HEK293 (cell line): ENCODE data around the gene PPIL6.

ENCODE experiments used
- CTCF ChIA-PET: fragments of 350-600 bp; formaldehyde crosslinking; extraction: SDS; loops from one replicate; lab custom pipeline; 2021; ENCODE audit warnings: antibody characterized with exemption; lab: Yijun Ruan, JAX
- POLR2A ChIA-PET: fragments of 300-600 bp; formaldehyde crosslinking; extraction: SDS; loops from one replicate; lab custom pipeline; 2020; ENCODE audit warnings: antibody characterized with exemption, inconsistent platforms; lab: Yijun Ruan, JAX
- H3K27ac ChIP-seq: fragments of 200-500 bp; sonication (Bioruptor generic); 2 replicates; pipeline ENCODE4 v1.5.1; 2014; ENCODE audit warnings: low read depth, low read length, control low read depth, inconsistent platforms; ENCODE audit errors: extremely low read depth
- H3K36me3 ChIP-seq, 2 experiments: fragments of 200-500 bp in 1 of 2; sonication (Bioruptor generic) in 1 of 2; 1 replicate in 1 of 2; 2 replicates in 1 of 2; pipeline ENCODE4 v1.5.1; 2014 to 2017; ENCODE audit warnings: inconsistent platforms in 2 of 2, low read length in 2 of 2; ENCODE audit not compliant: control insufficient read depth in 2 of 2, insufficient read depth in 1 of 2
- H3K4me1 ChIP-seq: fragments of 200-500 bp; sonication (Bioruptor generic); 2 replicates; pipeline ENCODE4 v1.5.1; 2014; ENCODE audit warnings: mild to moderate bottlenecking, low read length, inconsistent platforms; ENCODE audit not compliant: control insufficient read depth, insufficient read depth
- H3K4me3 ChIP-seq: 2 replicates; pipeline ENCODE4 v1.5.1; 2011; ENCODE audit warnings: low read depth, mild to moderate bottlenecking, control low read depth, low read length, moderate library complexity
- H3K9me3 ChIP-seq: fragments of 200-500 bp; sonication (Bioruptor generic); 2 replicates; pipeline ENCODE4 v1.5.1; 2014; ENCODE audit warnings: low read depth, low read length, inconsistent platforms; ENCODE audit not compliant: control insufficient read depth, insufficient read depth
- GLI4 ChIP-seq: fragments of 450-650 bp; formaldehyde crosslinking; IDR thresholded peaks from 2 replicates; pipeline ENCODE4 v1.5.1; 2016; ENCODE audit warnings: missing biosample characterization, missing genetic modification characterization
- KLF10 ChIP-seq: fragments of 450-650 bp; IDR thresholded peaks from 2 replicates; pipeline ENCODE4 v1.5.1; 2018; ENCODE audit warnings: missing biosample characterization, mild to moderate bottlenecking, missing genetic modification characterization
- PRDM2 ChIP-seq: fragments of 450-650 bp; formaldehyde crosslinking; IDR thresholded peaks from 2 replicates; pipeline ENCODE4 v1.5.1; 2016; ENCODE audit warnings: missing biosample characterization, missing genetic modification characterization, borderline replicate concordance
- TRIM28 ChIP-seq: IDR thresholded peaks from 2 replicates; pipeline ENCODE4 v1.6.1; 2011; ENCODE audit warnings: low read length, control low read depth, borderline replicate concordance
- ZNF132 ChIP-seq: fragments of 450-650 bp; formaldehyde crosslinking; IDR thresholded peaks from 2 replicates; pipeline ENCODE4 v1.5.1; 2017; ENCODE audit warnings: missing biosample characterization, missing genetic modification characterization, borderline replicate concordance
- ZNF184 ChIP-seq: fragments of 450-650 bp; IDR thresholded peaks from 2 replicates; pipeline ENCODE4 v1.5.1; 2018; ENCODE audit warnings: missing biosample characterization, mild to moderate bottlenecking, missing genetic modification characterization
- ZNF223 ChIP-seq: fragments of 450-650 bp; formaldehyde crosslinking; IDR thresholded peaks from 2 replicates; pipeline ENCODE4 v1.5.1; 2016; ENCODE audit warnings: missing biosample characterization, missing genetic modification characterization
- ZNF23 ChIP-seq: fragments of 450-650 bp; formaldehyde crosslinking; IDR thresholded peaks from 2 replicates; pipeline ENCODE4 v1.5.1; 2016; ENCODE audit warnings: missing biosample characterization, missing genetic modification characterization, borderline replicate concordance
- ZNF239 ChIP-seq: fragments of 450-650 bp; formaldehyde crosslinking; IDR thresholded peaks from 2 replicates; pipeline ENCODE4 v1.5.1; 2016; ENCODE audit warnings: missing biosample characterization, missing genetic modification characterization
- ZNF426 ChIP-seq: fragments of 450-650 bp; formaldehyde crosslinking; IDR thresholded peaks from 2 replicates; pipeline ENCODE4 v1.5.1; 2017; ENCODE audit warnings: missing biosample characterization, missing genetic modification characterization, mild to moderate bottlenecking, inconsistent platforms, moderate library complexity
- ZNF48 ChIP-seq: fragments of 450-650 bp; formaldehyde crosslinking; IDR thresholded peaks from 2 replicates; pipeline ENCODE4 v1.5.1; 2016; ENCODE audit warnings: missing biosample characterization, missing genetic modification characterization
- ZNF596 ChIP-seq: fragments of 450-650 bp; IDR thresholded peaks from 2 replicates; pipeline ENCODE4 v1.5.0; 2018; ENCODE audit warnings: missing biosample characterization, mild to moderate bottlenecking, missing genetic modification characterization, moderate library complexity
- ZNF654 ChIP-seq: fragments of 450-650 bp; formaldehyde crosslinking; IDR thresholded peaks from 2 replicates; pipeline ENCODE4 v1.5.1; 2016; ENCODE audit warnings: low read depth, missing biosample characterization, missing genetic modification characterization
- ZNF776 ChIP-seq: fragments of 450-650 bp; formaldehyde crosslinking; IDR thresholded peaks from 2 replicates; pipeline ENCODE4 v1.5.0; 2017; ENCODE audit warnings: missing biosample characterization, missing genetic modification characterization, borderline replicate concordance
- ZSCAN23 ChIP-seq: fragments of 450-650 bp; formaldehyde crosslinking; IDR thresholded peaks from 2 replicates; pipeline ENCODE4 v1.5.1; 2016; ENCODE audit warnings: missing biosample characterization, missing genetic modification characterization
- ZSCAN4 ChIP-seq: fragments of 450-650 bp; formaldehyde crosslinking; IDR thresholded peaks from 2 replicates; pipeline ENCODE4 v1.5.1; 2017; ENCODE audit warnings: missing biosample characterization, missing genetic modification characterization
- TF ChIP-seq, protein P1 (sequence below): fragments of 450-650 bp; formaldehyde crosslinking; IDR thresholded peaks from 2 replicates; pipeline ENCODE4 v1.5.1; 2016; ENCODE audit warnings: missing biosample characterization, missing genetic modification characterization
- TF ChIP-seq, protein P2 (sequence below): fragments of 450-650 bp; formaldehyde crosslinking; IDR thresholded peaks from 2 replicates; pipeline ENCODE4 v1.5.1; 2016; ENCODE audit warnings: missing biosample characterization, missing genetic modification characterization
- TF ChIP-seq, protein P3 (sequence below): fragments of 450-650 bp; formaldehyde crosslinking; conservative IDR thresholded peaks from 2 replicates; pipeline ENCODE4 v1.5.1; 2016; ENCODE audit warnings: low read depth, missing biosample characterization, missing genetic modification characterization

Gene PPIL6

DNA sequence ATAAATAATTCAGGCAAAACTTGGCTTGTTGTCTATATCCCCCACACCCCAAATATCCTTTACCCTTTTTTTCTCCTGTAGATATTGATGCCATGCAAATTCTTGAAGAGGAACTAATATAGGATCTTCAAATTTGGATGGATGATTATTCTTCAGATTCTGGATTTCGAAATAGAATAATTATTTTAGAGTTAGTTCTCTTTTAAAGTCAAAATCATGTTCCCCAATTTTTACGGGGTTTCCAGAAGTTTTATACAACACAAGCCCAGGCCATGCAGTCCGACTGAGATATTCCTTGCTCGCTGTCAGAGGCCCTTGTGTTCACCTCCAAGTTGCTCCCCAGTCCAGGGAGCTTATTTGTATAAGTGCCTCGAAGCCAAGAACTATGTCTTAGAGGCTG, 4.4 kb downstream of the PPIL6 start:
- POLR2A ChIA-PET, result interaction anchor here (0.6 kb wide), 1 partner anchor 52 kb away, joined by 3 read pairs; no protein-coding TSS in a partner anchor
- TF ChIP-seq ZNF596 (tag by site-specific recombination) (no peak), ZNF239 (tag by site-specific recombination) (no peak), ZNF132 (tag by site-specific recombination) (no peak), ZNF654 (tag by site-specific recombination) (no peak), TRIM28 (no peak), GLI4 (no peak), ZNF776 (tag by site-specific recombination) (no peak), ZNF23 (tag by site-specific recombination) (no peak), KLF10 (tag by site-specific recombination) (no peak), ZNF223 (tag by site-specific recombination) (no peak), ZSCAN4 (no peak), ZNF184 (tag by site-specific recombination) (no peak), PRDM2 (no peak), ZNF48 (tag by site-specific recombination) (no peak), ZSCAN23 (no peak), ZNF426 (tag by site-specific recombination) (no peak)
- TF ChIP-seq, protein P1, sequence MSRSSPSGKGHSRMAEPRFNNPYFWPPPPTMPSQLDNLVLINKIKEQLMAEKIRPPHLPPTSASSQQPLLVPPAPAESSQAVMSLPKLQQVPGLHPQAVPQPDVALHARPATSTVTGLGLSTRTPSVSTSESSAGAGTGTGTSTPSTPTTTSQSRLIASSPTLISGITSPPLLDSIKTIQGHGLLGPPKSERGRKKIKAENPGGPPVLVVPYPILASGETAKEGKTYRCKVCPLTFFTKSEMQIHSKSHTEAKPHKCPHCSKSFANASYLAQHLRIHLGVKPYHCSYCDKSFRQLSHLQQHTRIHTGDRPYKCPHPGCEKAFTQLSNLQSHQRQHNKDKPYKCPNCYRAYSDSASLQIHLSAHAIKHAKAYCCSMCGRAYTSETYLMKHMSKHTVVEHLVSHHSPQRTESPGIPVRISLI (tag by site-specific recombination), result no peak
- TF ChIP-seq, protein P2, sequence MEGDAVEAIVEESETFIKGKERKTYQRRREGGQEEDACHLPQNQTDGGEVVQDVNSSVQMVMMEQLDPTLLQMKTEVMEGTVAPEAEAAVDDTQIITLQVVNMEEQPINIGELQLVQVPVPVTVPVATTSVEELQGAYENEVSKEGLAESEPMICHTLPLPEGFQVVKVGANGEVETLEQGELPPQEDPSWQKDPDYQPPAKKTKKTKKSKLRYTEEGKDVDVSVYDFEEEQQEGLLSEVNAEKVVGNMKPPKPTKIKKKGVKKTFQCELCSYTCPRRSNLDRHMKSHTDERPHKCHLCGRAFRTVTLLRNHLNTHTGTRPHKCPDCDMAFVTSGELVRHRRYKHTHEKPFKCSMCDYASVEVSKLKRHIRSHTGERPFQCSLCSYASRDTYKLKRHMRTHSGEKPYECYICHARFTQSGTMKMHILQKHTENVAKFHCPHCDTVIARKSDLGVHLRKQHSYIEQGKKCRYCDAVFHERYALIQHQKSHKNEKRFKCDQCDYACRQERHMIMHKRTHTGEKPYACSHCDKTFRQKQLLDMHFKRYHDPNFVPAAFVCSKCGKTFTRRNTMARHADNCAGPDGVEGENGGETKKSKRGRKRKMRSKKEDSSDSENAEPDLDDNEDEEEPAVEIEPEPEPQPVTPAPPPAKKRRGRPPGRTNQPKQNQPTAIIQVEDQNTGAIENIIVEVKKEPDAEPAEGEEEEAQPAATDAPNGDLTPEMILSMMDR (tag by site-specific recombination), result no peak
- TF ChIP-seq, protein P3, sequence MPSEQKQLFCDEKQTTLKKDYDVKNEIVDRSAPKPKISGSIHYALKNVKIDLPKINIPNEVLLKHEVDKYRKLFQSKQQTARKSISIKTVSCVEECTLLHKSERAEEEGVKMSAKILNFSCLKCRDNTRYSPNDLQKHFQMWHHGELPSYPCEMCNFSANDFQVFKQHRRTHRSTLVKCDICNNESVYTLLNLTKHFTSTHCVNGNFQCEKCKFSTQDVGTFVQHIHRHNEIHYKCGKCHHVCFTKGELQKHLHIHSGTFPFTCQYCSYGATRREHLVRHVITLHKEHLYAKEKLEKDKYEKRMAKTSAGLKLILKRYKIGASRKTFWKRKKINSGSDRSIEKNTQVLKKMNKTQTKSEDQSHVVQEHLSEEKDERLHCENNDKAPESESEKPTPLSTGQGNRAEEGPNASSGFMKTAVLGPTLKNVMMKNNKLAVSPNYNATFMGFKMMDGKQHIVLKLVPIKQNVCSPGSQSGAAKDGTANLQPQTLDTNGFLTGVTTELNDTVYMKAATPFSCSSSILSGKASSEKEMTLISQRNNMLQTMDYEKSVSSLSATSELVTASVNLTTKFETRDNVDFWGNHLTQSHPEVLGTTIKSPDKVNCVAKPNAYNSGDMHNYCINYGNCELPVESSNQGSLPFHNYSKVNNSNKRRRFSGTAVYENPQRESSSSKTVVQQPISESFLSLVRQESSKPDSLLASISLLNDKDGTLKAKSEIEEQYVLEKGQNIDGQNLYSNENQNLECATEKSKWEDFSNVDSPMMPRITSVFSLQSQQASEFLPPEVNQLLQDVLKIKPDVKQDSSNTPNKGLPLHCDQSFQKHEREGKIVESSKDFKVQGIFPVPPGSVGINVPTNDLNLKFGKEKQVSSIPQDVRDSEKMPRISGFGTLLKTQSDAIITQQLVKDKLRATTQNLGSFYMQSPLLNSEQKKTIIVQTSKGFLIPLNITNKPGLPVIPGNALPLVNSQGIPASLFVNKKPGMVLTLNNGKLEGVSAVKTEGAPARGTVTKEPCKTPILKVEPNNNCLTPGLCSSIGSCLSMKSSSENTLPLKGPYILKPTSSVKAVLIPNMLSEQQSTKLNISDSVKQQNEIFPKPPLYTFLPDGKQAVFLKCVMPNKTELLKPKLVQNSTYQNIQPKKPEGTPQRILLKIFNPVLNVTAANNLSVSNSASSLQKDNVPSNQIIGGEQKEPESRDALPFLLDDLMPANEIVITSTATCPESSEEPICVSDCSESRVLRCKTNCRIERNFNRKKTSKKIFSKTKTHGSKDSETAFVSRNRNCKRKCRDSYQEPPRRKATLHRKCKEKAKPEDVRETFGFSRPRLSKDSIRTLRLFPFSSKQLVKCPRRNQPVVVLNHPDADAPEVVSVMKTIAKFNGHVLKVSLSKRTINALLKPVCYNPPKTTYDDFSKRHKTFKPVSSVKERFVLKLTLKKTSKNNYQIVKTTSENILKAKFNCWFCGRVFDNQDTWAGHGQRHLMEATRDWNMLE (tag by site-specific recombination), result no peak
- Histone ChIP-seq H3K36me3 (no peaks in the 10 kb centered on the region), H3K27ac (no peak overlapping the region), H3K4me3 (no peak overlapping the region), H3K4me1 (no peaks in the 10 kb centered on the region), H3K9me3 (no peaks in the 10 kb centered on the region)
- CTCF ChIA-PET, result interaction anchor here (0.8 to 2.0 kb wide), 2 partner anchors 248 to 652 kb away, joined by 3 to 8 read pairs; no protein-coding TSS in a partner anchor
